GM12801 (cell line): ENCODE measurements around the gene NIT2.

ENCODE experiments used
- CTCF ChIP-seq: IDR thresholded peaks from one replicate; pipeline ENCODE4 v1.5.1; 2011; ENCODE audit warnings: control low read depth; ENCODE audit not compliant: insufficient read length; ENCODE audit errors: extremely low read depth

The NIT2 gene

GRCh38 chr3:100334488-100335351 lies at the start of gene NIT2:
Gene NIT2, plus strand, starts transcription at chr3:100334757. Its CDS starts 35 bp downstream, at chr3:100334792.
- no peak for TF ChIP-seq CTCF

- no peak for TF ChIP-seq CTCF
These were observed 46.2 kb upstream of the NIT2 start for GRCh38 chr3:100288288-100288894.

- no peak for TF ChIP-seq CTCF
These were observed 45.2 kb upstream of the NIT2 start for GRCh38 chr3:100289339-100289738.

- no peak for TF ChIP-seq CTCF
These were observed 39.5 kb upstream of the NIT2 start for GRCh38 chr3:100295089-100295488.

GRCh38 chr3:100297784-100298183 lies 36.8 kb upstream of the NIT2 start:
- TF ChIP-seq CTCF = no peak

GRCh38 chr3:100299016-100299415 lies 35.5 kb upstream of the NIT2 start:
- TF ChIP-seq CTCF = no peak

- TF ChIP-seq CTCF = no peak
These were observed 27.9 kb upstream of the NIT2 start for GRCh38 chr3:100306695-100307094.
